HL-60 (cell line): ENCODE measurements around the gene A4GALT.
A peak's percentile ranks its signal among the peaks of the same experiment; 100 is the strongest.

Source experiments
- DNase-seq, 2 experiments: peaks; one replicate each; pipeline ENCODE4 v3.0.0-alpha.2; 2010 to 2020; ENCODE audit warnings: low read depth in 1 of 2, low spot score in 1 of 2
- H3K27ac ChIP-seq: fragments of 250-450 bp; sonication (Bioruptor Pico); replicated peaks from 2 replicates; pipeline ENCODE4 v1.5.1; 2020; ENCODE audit warnings: mild to moderate bottlenecking, moderate library complexity
- H3K27me3 ChIP-seq: fragments of 250-450 bp; sonication (Bioruptor Pico); 2 replicates; pipeline ENCODE4 v1.5.1; 2021; ENCODE audit warnings: mild to moderate bottlenecking, moderate library complexity; ENCODE audit not compliant: insufficient read depth, poor library complexity, severe bottlenecking
- H3K4me3 ChIP-seq: replicated peaks from 2 replicates; pipeline ENCODE4 v1.5.1; 2011; ENCODE audit warnings: mild to moderate bottlenecking, control low read depth, low read length; ENCODE audit not compliant: insufficient read depth
- CTCF ChIP-seq: IDR thresholded peaks from one replicate; pipeline ENCODE4 v1.5.1; 2011; ENCODE audit warnings: low read length, control low read depth, inconsistent platforms; ENCODE audit not compliant: insufficient read depth
- GABPA ChIP-seq: IDR thresholded peaks from 2 replicates; pipeline ENCODE4 v1.6.1; 2012; ENCODE audit warnings: low read depth
- POLR2AphosphoS5 ChIP-seq: IDR thresholded peaks from 2 replicates; pipeline ENCODE4 v1.6.1; 2012; ENCODE audit warnings: low read depth
- REST ChIP-seq: IDR thresholded peaks from 2 replicates; pipeline ENCODE4 v1.6.1; 2012; ENCODE audit warnings: low read depth; ENCODE audit not compliant: insufficient replicate concordance
- SPI1 ChIP-seq: IDR thresholded peaks from 2 replicates; pipeline ENCODE4 v1.6.1; 2012; ENCODE audit warnings: low read depth, mild to moderate bottlenecking, borderline replicate concordance
- long read RNA-seq: library from polyadenylated mRNA; unstranded; transcript quantifications from one replicate; pipeline ENCODE4 v2.0.0, GENCODE V29; 2020

Gene A4GALT
- long read RNA-seq: 0 reads

- no peak for DNase-seq
- Histone ChIP-seq H3K4me3 (no peak within 1 kb of the TSS; the same call in 1 of the 2 replicates), H3K27me3 (peaks cover 55% of the 10 kb centered on the region), H3K27ac (no peak within 1 kb of the TSS)
- TF ChIP-seq GABPA (no peak), POLR2AphosphoS5 (no peak), SPI1 (no peak), CTCF (no peak), REST (no peak)
Observed at GRCh38 chr22:42720263-42721044, at the start of gene A4GALT. A4GALT (minus strand) TSS chr22:42720870; CDS start chr22:42693951, 26,919 bp downstream.

- H3K27ac ChIP-seq: no peak overlapping the region
- no peak overlapping the region for H3K4me3 ChIP-seq
- TF ChIP-seq REST: no peak
- no peak for TF ChIP-seq SPI1
- DNase-seq: no peak
- no peaks in the 10 kb centered on the region for H3K27me3 ChIP-seq
Observed at GRCh38 chr22:42770448-42770726, 49.7 kb upstream of the A4GALT start.

GRCh38 chr22:42769574-42770447, 49.1 kb upstream of the A4GALT start:
- peak in 1 of 2 experiments; percentile 65 for DNase-seq
- Histone ChIP-seq H3K4me3 (peak overlapping the region; percentile 6; the same call in 1 of the 2 replicates), H3K27me3 (no peaks in the 10 kb centered on the region), H3K27ac (no peak overlapping the region)
- TF ChIP-seq SPI1: peak; percentile 25; the same call in 1 of the 2 replicates
- no peak for TF ChIP-seq CTCF

- no peak for DNase-seq
- H3K27me3 ChIP-seq: no peaks in the 10 kb centered on the region
- H3K27ac ChIP-seq: no peak overlapping the region
- no peak overlapping the region for H3K4me3 ChIP-seq
- TF ChIP-seq SPI1 (no peak), CTCF (no peak), REST (no peak), POLR2AphosphoS5 (no peak), GABPA (no peak)
Observed at GRCh38 chr22:42769238-42769573, 48.5 kb upstream of the A4GALT start.
